Esophagus (tissue), 2 donors: Measurements from ENCODE around the gene TSPAN32. TPM values are rescaled to one million over a fixed set of nuclear protein-coding genes. Genes with fewer than 3 reads are reported as not detected.

ENCODE experiments used
- H3K27ac ChIP-seq, 2 donors: one replicate each; pipeline ENCODE4 v1.5.1; 2013; ENCODE audit warnings: low read depth in 2 of 2, mild to moderate bottlenecking in 2 of 2, inconsistent platforms in 1 of 2, low read length in 1 of 2, moderate library complexity in 1 of 2
- H3K27me3 ChIP-seq, 2 donors: one replicate each; pipeline ENCODE4 v1.6.1; 2013; ENCODE audit warnings: low read length in 2 of 2, control low read depth in 1 of 2, mild to moderate bottlenecking in 1 of 2; ENCODE audit not compliant: insufficient read depth in 2 of 2, control insufficient read depth in 1 of 2
- H3K36me3 ChIP-seq, 2 donors: one replicate each; pipeline ENCODE4 v1.6.1; 2013; ENCODE audit warnings: low read length in 1 of 2; ENCODE audit not compliant: control insufficient read depth in 2 of 2, insufficient read depth in 2 of 2
- H3K4me1 ChIP-seq, 2 donors: one replicate each; pipeline ENCODE4 v1.6.1; 2013; ENCODE audit warnings: low read length in 1 of 2; ENCODE audit not compliant: control insufficient read depth in 2 of 2, insufficient read depth in 2 of 2
- H3K4me3 ChIP-seq, 2 donors: one replicate each; pipeline ENCODE4 v1.5.1; 2013; ENCODE audit warnings: low read length in 2 of 2, mild to moderate bottlenecking in 2 of 2, low read depth in 1 of 2, moderate library complexity in 1 of 2
- H3K9me3 ChIP-seq, 2 donors: one replicate each; pipeline ENCODE4 v1.6.1; 2013; ENCODE audit warnings: mild to moderate bottlenecking in 2 of 2, low read depth in 1 of 2, low read length in 1 of 2, moderate library complexity in 1 of 2; ENCODE audit not compliant: control insufficient read depth in 2 of 2, insufficient read depth in 1 of 2
- WGBS, 2 donors: extraction: QIAGEN DNeasy Blood & Tissue Kit; methylation state at CpG; one replicate each; pipeline ENCODE4 v1.1.7; 2013; 5-methylcytosine and 5-hydroxymethylcytosine counted together
- polyA plus RNA-seq, 2 donors: library from polyadenylated mRNA; stranded (reverse); fragments of 200-250 nt; gene quantifications; one replicate each; pipeline ENCODE4 v1.2.3, GENCODE V29; 2013
- donor health status: healthy with polysubstance abuse.
- donor health status: Bipolar disorder and iron deficiency.

The TSPAN32 gene
- polyA plus RNA-seq, 2 donors = 0.47 to 0.51 TPM

DNA sequence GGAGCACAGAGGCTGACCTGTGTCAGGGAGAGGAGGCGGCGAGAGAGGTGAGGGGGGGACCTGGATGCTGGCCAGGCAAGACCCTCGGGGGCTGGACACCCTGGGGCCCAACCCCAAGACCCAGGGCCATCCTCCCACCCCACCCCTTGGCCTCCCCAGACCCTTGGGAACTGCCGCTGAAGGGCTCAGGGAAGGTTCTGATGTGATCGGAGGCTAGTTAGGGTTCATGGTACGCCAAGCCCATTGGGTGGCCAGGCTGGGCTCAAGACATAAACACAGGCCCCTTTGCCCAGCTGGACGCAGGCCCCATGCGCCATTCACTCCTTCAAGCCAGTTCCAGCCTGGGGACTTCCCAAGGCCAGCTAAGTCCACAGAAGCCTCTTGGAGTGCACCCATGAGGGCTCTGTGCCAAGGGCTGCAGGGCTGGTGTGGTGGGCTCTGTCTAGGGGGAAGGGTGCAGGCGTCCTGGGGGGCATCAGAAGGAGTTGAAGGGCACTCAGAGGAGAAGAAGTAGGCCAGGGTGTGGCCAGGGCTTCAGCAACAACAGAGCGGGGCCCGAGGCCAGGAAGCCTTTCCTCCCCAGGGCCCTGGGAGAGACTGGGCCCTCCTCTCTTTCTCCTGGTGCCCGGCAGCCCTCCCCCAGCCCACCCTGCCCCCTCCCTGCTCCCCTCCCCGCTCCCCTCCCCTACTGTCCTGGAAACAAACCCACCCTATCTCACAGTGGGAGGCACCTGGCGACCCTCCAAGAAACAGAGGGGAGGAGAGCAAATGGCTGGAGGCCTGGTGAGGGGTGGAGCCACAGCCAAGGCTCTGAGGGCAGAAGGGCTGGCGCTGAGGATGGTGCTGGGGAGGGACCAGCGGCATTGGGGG is 12.9 kb downstream of the TSPAN32 start:
- no peaks in the 10 kb centered on the region for H3K36me3 ChIP-seq
- 38 to 48% methylated on average over 14 to 16 of the region's 16 CpGs for WGBS, 2 donors
- H3K27ac ChIP-seq = peak overlapping the region; percentile 63 to 75
- H3K9me3 ChIP-seq = peaks cover 3 to 7% of the 10 kb centered on the region in 2 donors
- no peak overlapping the region for H3K4me3 ChIP-seq
- H3K27me3 ChIP-seq = no peaks in the 10 kb centered on the region
- peaks cover 8 to 23% of the 10 kb centered on the region in 2 donors for H3K4me1 ChIP-seq

DNA sequence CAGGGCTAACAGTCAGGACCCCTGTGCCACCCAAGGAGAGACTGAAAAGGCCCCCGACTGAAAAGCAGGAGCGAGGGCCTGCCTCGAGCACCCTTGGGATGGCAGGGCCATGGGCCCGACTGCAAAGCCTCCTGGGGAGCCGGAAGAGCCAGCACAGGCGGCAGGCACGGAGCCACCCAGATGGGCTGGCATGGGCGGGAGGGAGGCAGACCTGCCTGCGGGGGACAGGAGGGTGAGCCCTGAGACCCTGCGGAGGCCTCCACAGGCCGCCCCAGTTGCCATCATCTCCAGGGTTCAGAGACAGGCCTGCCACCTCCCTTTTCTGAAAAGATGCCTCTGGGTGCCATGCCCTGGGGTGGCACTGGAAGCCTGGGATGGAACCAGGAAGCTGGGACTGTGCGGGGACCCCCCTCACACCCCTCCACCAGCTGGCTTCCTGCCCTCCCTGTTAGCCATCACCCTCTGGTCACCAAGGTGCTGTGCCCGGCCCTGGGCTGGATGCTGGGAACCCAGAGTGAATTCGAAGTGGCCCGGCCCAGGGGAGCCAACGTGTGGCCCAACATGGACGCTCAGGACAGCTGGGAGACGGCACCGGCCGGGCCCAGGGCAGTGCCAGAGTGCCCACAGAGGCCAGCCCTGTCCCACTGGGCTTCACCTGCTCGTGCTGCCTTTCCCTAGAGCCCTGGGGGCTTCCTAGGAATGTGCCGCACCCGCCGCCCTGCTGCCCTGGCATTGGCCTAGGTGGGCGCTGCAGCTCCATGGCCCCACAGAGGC is 13.8 kb downstream of the TSPAN32 start:
- Histone ChIP-seq H3K27ac (peak overlapping the region; percentile 32 to 75), H3K4me3 (no peak overlapping the region), H3K36me3 (no peaks in the 10 kb centered on the region), H3K9me3 (peaks cover 3 to 7% of the 10 kb centered on the region in 2 donors), H3K4me1 (peaks cover 8 to 23% of the 10 kb centered on the region in 2 donors), H3K27me3 (no peaks in the 10 kb centered on the region)
- WGBS, 2 donors = 69 to 79% methylated on average over 25 of the region's 25 CpGs

DNA sequence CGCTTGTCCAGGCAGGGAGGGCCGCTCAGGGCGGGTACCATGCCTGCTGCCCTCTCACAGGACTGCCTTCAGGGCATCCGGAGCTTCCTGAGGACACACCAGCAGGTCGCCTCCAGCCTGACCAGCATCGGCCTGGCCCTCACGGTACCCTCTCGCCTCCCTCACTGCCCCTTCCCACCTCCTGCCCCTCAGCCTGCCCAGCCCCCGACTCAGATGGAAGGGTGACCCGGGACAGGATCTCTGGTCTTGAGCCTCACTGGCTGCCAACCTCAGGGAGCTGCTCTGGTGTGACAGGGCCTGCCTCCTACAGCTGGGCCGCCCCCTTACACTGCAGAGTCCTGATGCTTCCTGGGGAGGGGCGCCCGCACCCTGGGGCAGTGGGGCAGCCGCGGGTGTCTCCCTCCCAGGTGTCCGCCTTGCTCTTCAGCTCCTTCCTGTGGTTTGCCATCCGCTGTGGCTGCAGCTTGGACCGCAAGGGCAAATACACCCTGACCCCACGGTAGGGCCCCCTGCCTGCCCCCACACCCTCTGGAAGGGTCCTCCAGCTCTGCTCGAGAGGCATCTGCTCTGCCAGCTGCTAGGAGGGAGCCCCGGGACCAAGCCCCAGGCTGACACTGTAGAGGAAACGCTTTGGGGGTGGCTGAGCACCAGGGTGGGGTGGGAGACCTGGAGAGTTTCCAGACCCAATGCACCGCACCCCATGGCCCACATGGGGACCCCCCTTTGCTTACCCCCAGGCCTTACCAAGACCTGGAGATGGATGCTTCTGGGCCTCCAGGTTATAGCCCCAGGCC is 14.6 kb downstream of the TSPAN32 start:
- no peaks in the 10 kb centered on the region for H3K36me3 ChIP-seq
- no peak overlapping the region for H3K4me3 ChIP-seq
- peak overlapping the region in 1 of 2 donors; percentile 6 for H3K27ac ChIP-seq
- WGBS, 2 donors = 85 to 86% methylated on average over 23 of the region's 23 CpGs
- peaks cover 8 to 21% of the 10 kb centered on the region in 2 donors for H3K4me1 ChIP-seq
- no peaks in the 10 kb centered on the region for H3K27me3 ChIP-seq
- peaks cover 3 to 7% of the 10 kb centered on the region in 2 donors for H3K9me3 ChIP-seq

DNA sequence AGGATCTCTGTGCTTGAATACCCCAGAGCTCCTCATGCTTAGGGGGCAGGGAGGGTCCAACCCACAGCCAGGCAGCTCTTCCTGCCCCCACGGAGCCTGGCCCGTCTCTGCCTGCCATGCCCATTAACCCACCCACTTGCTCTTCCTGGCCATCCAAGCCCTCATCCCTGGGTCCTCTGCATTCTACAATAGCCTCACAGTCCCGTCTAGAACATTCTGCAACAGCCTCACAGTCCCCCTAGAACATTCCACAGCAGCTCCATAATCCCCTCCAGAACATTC is 15.1 kb downstream of the TSPAN32 start:
- no peaks in the 10 kb centered on the region for H3K27me3 ChIP-seq
- no peak overlapping the region for H3K27ac ChIP-seq
- H3K36me3 ChIP-seq = no peaks in the 10 kb centered on the region
- peaks cover 8 to 18% of the 10 kb centered on the region in 2 donors for H3K4me1 ChIP-seq
- H3K9me3 ChIP-seq = peaks cover 3 to 7% of the 10 kb centered on the region in 2 donors
- 81 to 98% methylated on average over 3 of the region's 3 CpGs for WGBS, 2 donors
- no peak overlapping the region for H3K4me3 ChIP-seq

DNA sequence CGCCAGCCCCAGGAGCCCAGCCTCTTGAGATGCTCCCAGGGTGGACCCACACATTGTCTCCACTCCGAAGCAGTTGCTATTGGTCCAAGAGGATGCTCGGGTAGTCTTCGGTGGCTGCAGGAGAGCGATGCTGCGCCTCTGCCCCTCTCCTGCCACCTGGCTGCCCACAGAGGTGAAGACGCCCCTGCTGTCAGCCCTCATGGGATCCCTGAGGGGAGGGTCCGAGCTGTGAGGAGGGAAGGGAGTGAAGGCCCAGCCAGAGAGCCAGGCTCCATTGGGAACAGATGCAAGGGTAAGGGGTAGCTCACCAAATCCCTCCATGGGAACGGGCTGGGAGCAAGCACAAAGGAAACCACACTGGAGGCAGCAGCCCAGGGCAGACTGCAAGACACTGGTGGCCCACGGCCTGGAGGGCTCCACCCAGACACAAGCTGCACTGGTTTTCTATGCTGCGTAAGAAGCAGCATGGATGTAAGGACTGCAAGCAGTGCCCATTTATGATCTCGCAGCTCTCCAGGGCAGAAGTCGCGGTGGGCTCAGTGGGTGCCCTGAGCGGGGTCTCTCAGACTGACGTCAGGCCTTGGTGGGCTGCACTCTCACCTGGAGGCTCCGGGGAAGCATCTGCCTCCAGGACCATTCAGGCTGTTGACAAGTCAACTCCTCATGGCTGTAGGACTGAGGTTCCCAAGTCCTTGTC is 15.7 kb downstream of the TSPAN32 start:
- Histone ChIP-seq H3K4me1 (peaks cover 3 to 14% of the 10 kb centered on the region in 2 donors), H3K27ac (no peak overlapping the region), H3K9me3 (peaks cover 3 to 7% of the 10 kb centered on the region in 2 donors), H3K27me3 (no peaks in the 10 kb centered on the region), H3K4me3 (no peak overlapping the region), H3K36me3 (no peaks in the 10 kb centered on the region)
- WGBS, 2 donors = 93 to 94% methylated on average over 17 of the region's 17 CpGs

DNA sequence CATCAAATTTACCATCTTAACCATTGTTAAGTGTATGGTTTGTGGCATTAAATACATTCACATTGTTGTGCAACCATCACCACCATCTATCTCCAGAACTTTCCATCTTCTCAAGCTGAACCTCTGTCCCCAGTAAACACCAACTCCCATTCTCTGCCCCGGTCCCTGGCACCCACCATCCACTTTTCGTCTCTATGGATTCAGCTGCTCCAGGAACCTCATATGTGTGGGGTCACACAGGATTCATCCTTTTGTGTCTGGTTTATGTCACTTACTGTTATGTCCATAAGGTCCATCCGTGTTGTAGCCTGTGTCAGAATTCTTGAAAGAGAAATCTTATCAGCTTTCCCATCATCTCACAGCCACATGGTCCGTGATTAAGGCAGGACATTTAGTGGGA is 16.3 kb downstream of the TSPAN32 start:
- Histone ChIP-seq H3K4me1 (peaks cover 2 to 11% of the 10 kb centered on the region in 2 donors), H3K36me3 (no peaks in the 10 kb centered on the region), H3K9me3 (peaks cover 3 to 7% of the 10 kb centered on the region in 2 donors), H3K4me3 (no peak overlapping the region), H3K27me3 (no peaks in the 10 kb centered on the region), H3K27ac (no peak overlapping the region)
- 86 to 93% methylated on average over 4 of the region's 4 CpGs for WGBS, 2 donors

DNA sequence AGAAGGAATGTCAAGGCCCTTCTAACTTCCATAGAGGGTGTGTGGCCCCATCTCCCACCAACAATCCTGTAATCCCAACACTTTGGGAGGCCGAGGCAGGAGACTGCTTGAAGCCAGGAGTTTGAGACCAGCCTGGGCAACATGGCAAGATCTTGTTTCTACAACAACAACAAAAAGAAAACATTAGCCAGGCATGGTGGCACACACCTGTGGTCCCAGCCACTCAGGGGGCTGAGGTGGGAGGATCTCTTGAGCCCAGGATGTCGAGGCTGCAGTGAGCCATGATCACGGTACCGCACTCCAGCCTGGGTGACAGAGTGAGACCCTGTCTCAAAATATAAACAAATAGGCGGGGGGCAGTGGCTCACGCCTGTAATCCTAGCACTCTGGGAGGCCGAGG is 16.9 kb downstream of the TSPAN32 start:
- peaks cover 2 to 9% of the 10 kb centered on the region in 2 donors for H3K4me1 ChIP-seq
- H3K27ac ChIP-seq = no peak overlapping the region
- H3K9me3 ChIP-seq = peaks cover 3 to 7% of the 10 kb centered on the region in 2 donors
- H3K27me3 ChIP-seq = no peaks in the 10 kb centered on the region
- 93 to 94% methylated on average over 7 of the region's 7 CpGs for WGBS, 2 donors
- H3K36me3 ChIP-seq = no peaks in the 10 kb centered on the region
- no peak overlapping the region for H3K4me3 ChIP-seq

DNA sequence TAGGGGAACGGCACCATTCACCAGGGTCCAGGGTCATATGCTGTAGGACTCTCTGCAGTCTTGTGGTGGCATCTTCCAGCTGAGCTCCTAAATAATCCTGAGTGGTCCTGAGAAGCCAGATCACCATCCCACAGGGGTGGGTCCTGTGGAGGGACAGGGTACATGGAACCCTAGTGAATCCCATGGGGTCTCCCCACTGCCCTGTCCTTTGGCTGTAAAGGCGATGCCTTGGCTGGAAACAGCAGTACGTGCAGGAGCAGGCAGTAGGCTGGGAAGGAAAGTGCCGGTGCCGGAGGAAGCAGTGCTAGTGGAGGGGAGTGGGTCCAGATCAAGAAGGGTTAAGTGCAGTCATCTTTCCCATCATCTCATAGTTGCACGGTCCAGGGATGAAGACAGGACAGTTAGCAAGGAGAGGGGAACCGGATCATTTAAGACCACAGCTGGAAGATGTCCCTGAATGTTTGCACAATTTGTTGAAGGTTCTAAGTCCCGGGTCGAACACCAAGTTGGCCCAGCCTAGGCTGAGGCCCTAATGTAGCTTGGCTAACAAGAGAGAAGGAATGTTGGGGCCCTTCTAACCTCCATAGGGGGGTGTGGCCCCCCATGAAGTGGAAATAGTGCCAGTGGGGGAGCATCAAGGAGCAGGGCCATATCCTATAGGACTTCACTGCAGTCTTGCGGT is 18.1 kb downstream of the TSPAN32 start:
- no peak overlapping the region for H3K4me3 ChIP-seq
- WGBS, 2 donors = 73 to 75% methylated on average over 10 of the region's 10 CpGs

More for the DNA sequence above, 18.1 kb downstream of the TSPAN32 start:
- no peaks in the 10 kb centered on the region for H3K27me3 ChIP-seq
- peaks cover under 1 to 2% of the 10 kb centered on the region in 2 donors for H3K4me1 ChIP-seq
- no peaks in the 10 kb centered on the region for H3K36me3 ChIP-seq
- H3K9me3 ChIP-seq = peaks cover 3 to 7% of the 10 kb centered on the region in 2 donors
- H3K27ac ChIP-seq = no peak overlapping the region
